HL-60 (cell line): ENCODE measurements around the gene ZNF678.

Source experiments
- CTCF ChIP-seq: IDR thresholded peaks from one replicate; pipeline ENCODE4 v1.5.1; 2011; ENCODE audit warnings: low read length, control low read depth, inconsistent platforms; ENCODE audit not compliant: insufficient read depth
- GABPA ChIP-seq: IDR thresholded peaks from 2 replicates; pipeline ENCODE4 v1.6.1; 2012; ENCODE audit warnings: low read depth
- POLR2AphosphoS5 ChIP-seq: IDR thresholded peaks from 2 replicates; pipeline ENCODE4 v1.6.1; 2012; ENCODE audit warnings: low read depth

GRCh38 chr1:227574926-227575325 is 11.6 kb downstream of the ZNF678 start:
- TF ChIP-seq CTCF = no peak
- no peak for TF ChIP-seq POLR2AphosphoS5
- TF ChIP-seq GABPA = no peak
